ENCODE results near the gene DNAH2.

- TF ChIP-seq CTCF (conservative IDR thresholded peaks at IDR 0.05; ENCODE audit: low read depth, low read length) (no peak), POLR2A (IDR thresholded peaks at IDR 0.05; ENCODE audit: low read depth, low read length) (no peak), MAFK (IDR thresholded peaks at IDR 0.05; ENCODE audit: low read depth, low read length) (no peak), CEBPB (IDR thresholded peaks at IDR 0.05; ENCODE audit: low read depth, low read length) (no peak), BHLHE40 (IDR thresholded peaks at IDR 0.05; ENCODE audit: low read depth, low read length) (no peak), SMC3 (IDR thresholded peaks at IDR 0.05; ENCODE audit: low read depth, low read length) (no peak)
Observed at GRCh38 chr17:7809086-7809790, 91.7 kb downstream of the DNAH2 start.
